NCI-H1436 treated with DMSO at 0.1 percent for 48 hours (cell line): ENCODE measurements around the gene SCYGR5.
"Not testable (repeated sequence)": the region's sequence is repeated elsewhere in the genome, so short reads cannot be mapped to it uniquely, and the experiment has no call there.

Source experiments
- DNase-seq: peaks from one replicate; lab custom pipeline; 2025; lab: John Stamatoyannopoulos, UW

The SCYGR5 gene

GRCh38 chr2:227673620-227674019 lies 7.0 kb downstream of the SCYGR5 start:
- not testable (repeated sequence) for DNase-seq

DNA sequence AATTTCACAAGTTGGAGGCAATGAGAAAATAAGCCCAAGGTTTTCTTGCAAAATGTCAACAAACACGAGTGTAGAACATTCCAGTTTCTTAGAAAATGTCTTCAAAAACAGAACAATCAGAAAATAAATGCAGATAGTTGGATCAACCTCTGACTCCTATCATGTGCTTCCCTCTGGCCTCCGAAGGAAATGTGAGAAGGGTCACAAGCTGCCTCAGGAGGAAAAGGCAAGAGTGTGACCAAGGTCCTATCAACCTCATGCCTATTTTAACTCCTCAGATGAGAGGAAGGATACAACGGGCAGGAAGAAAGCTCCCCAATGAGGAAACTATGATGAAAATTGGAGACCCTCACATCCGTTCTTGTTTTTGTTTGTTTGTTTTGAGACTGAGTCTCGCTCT lies 7.9 kb downstream of the SCYGR5 start:
- no peak for DNase-seq

DNA sequence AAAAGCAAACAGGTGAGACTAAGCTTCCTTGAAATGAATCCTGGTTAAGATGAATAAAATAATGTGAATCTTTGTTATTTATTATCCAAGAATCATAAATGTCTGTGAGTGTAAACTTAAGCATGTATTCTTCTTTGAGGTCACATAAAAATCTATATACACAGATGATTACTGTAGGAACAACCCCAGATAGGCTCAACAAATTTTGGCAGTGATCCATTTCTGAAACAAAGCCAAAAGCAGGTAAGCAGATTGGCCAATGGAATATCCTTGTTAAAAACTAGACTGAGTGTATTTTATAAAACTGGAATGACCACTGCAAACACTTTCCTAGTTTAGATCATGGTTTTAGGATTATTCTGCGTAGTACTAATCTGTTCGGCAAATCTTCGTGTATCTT lies 11.3 kb downstream of the SCYGR5 start:
- DNase-seq = no peak

DNA sequence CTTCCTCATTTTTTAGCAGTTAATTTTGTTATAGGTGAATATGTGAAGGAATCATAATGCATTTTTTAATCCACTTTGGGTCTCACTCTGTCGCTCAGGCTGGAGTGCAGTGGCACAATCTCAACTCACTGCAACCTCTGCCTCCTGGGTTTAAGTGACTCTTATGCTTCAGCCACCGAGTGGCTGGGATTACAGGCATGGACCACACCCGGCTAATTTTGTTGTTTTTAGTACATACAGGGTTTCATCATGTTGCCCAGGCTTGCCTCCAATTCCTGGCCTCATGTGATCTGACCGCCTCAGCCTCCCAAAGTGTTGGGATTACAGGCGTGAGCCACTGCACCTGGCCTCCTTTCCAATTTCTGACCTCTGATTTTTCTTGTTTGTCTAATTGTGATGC lies 17.7 kb downstream of the SCYGR5 start:
- no peak for DNase-seq

DNA sequence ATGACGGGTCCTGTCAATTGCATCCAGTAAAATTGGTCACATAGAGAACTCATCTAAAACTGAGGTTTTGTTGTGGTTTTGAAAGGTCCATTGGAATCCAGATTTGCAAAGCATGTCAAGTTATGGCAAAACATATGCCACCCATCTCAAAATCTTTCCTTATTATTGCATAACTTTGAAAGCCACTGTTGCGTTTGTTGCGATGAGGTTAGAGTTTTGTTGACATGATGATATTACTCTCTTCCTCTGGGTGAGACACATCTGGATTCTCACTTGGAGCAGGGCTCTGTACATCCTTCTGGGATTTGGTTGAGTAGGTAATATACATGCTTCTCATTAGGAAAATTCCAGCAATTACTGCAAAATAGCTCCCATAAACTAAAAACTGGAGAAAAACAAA lies 20.6 kb downstream of the SCYGR5 start:
- DNase-seq = no peak

DNA sequence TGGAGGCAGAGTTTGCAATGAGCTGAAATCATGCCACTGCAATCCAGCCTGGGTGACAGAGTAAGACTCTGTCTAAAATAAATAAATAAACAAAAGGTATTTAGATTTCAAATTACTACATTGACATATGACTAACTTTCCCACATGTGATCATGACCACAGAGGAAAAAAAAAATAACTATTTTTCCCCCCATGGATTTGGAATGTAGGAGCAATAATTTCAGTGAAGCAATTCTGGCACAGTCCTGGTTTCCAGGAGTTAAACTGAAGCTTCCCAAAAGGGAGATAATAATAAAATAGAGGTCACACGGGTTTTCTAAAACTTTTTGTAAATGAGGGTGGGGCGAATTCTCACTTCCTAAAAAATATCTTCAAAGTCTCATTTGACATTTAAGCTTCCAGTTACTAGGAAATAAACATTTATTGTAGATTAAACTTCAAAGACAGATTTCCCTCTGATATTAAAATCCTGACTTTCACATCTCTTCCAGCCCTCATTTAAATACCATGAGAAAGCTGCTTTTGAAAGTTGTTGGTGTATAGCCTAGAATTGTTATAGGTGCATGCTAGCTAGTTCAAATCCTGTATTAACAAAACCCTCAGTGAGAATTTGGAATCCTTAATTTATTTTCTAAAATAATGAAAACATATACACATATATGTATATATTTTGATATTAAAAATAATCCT lies 30.5 kb downstream of the SCYGR5 start:
- DNase-seq = no peak

- no peak for DNase-seq
Observed at GRCh38 chr2:227701556-227701955, 35.0 kb downstream of the SCYGR5 start.

- no peak for DNase-seq
Observed at GRCh38 chr2:227703280-227703732, 36.7 kb downstream of the SCYGR5 start.

GRCh38 chr2:227703961-227704360 lies 37.4 kb downstream of the SCYGR5 start:
- no peak for DNase-seq

- no peak for DNase-seq
Observed at GRCh38 chr2:227706859-227707258, 40.3 kb downstream of the SCYGR5 start.

DNA sequence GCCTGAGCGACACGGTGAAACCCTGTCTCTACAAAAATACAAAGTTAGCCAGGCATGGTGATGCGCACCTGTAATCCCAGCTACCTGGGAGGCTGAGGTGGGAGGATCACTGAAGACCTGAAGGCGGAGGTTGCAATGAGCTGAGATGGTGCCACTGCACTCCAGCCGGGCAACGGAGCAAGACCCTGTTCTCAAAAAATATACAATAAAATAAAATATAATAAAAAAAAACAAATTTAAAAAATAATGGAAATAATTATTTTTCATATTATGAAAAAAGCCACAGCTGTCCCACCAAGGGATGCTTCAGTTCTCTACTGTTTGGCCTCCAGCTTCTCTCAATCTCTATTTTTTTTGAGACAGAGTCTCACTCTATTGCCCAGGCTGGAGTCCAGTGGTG lies 40.8 kb downstream of the SCYGR5 start:
- no peak for DNase-seq

- no peak for DNase-seq
Observed at GRCh38 chr2:227710986-227711385, 44.4 kb downstream of the SCYGR5 start.

DNA sequence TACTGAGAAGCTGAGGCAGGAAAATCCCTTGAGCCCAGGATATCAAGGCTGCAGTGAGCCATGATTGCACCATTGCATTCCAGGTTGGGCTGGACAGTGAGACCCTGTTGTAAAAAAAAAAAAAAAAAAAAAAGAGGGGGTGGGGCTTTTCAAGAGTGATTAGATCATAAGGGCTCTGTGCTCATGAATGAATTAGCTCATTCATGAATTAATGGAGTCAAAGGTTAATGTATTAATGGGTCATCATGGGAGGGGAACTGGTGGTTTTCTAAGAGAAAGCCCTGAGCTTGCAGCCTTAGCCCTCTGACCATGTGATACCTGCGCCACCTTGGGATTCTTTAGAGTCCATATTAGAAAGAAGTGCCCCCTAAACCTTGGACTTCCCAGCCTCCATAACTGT lies 46.7 kb downstream of the SCYGR5 start:
- DNase-seq = no peak

- no peak for DNase-seq
Observed at GRCh38 chr2:227716501-227716900, 49.9 kb downstream of the SCYGR5 start.
